SK-N-SH treated with all-trans-retinoic acid at 6 μM for 48 hours (cell line): ENCODE results near the gene PERCC1.

Experiments used
- ATAC-seq: fragments of 200-7000 bp; cut with Tn5 transposase; 3 replicates; pipeline ENCODE4 v1.9.1; 2020; ENCODE audit warnings: mild to moderate bottlenecking, moderate library complexity
- ARNTL ChIP-seq: fragments of 450-650 bp; formaldehyde crosslinking; IDR thresholded peaks from 2 replicates; pipeline ENCODE4 v1.5.0; 2020; ENCODE audit warnings: low read depth, mild to moderate bottlenecking, moderate library complexity, borderline replicate concordance
- BACH2 ChIP-seq: fragments of 250-450 bp; sonication (Bioruptor Pico); IDR thresholded peaks from 2 replicates; pipeline ENCODE4 v1.9.0; 2021; ENCODE audit warnings: mild to moderate bottlenecking, borderline replicate concordance
- CREB5 ChIP-seq: fragments of 250-450 bp; sonication (Bioruptor Pico); IDR thresholded peaks from 2 replicates; pipeline ENCODE4 v1.5.1; 2020; ENCODE audit warnings: low read depth, mild to moderate bottlenecking, moderate library complexity
- CSDC2 ChIP-seq: fragments of 250-450 bp; sonication (Bioruptor Pico); IDR thresholded peaks from 2 replicates; pipeline ENCODE4 v1.5.0; 2020; ENCODE audit warnings: mild to moderate bottlenecking, moderate library complexity
- ESRRG ChIP-seq: fragments of 250-450 bp; sonication (Bioruptor Pico); IDR thresholded peaks from 2 replicates; pipeline ENCODE4 v1.6.1; 2021; ENCODE audit warnings: mild to moderate bottlenecking
- ISL1 ChIP-seq: fragments of 250-450 bp; sonication (Bioruptor Pico); IDR thresholded peaks from 2 replicates; pipeline ENCODE4 v2.1.2; 2022; ENCODE audit warnings: mild to moderate bottlenecking, moderate library complexity
- OSR1 ChIP-seq: fragments of 250-450 bp; sonication (Bioruptor Pico); IDR thresholded peaks from 2 replicates; pipeline ENCODE4 v1.8.0; 2022; ENCODE audit warnings: moderate library complexity, mild to moderate bottlenecking, inconsistent platforms
- PATZ1 ChIP-seq: fragments of 250-450 bp; sonication (Bioruptor Pico); IDR thresholded peaks from 2 replicates; pipeline ENCODE4 v1.8.0; 2020; ENCODE audit warnings: mild to moderate bottlenecking, moderate library complexity, borderline replicate concordance
- POU6F1 ChIP-seq: fragments of 250-450 bp; sonication (Bioruptor Pico); IDR thresholded peaks from 2 replicates; pipeline ENCODE4 v1.8.0; 2021; ENCODE audit warnings: low read depth, mild to moderate bottlenecking, moderate library complexity, borderline replicate concordance
- RARB ChIP-seq: fragments of 250-450 bp; sonication (Bioruptor Pico); IDR thresholded peaks from 2 replicates; pipeline ENCODE4 v1.8.0; 2021; ENCODE audit warnings: mild to moderate bottlenecking, moderate library complexity
- SNAI2 ChIP-seq: fragments of 250-450 bp; sonication (Bioruptor Pico); IDR thresholded peaks from 2 replicates; pipeline ENCODE4 v1.5.0; 2020; ENCODE audit warnings: mild to moderate bottlenecking, moderate library complexity
- TCF4 ChIP-seq: fragments of 250-450 bp; sonication (Bioruptor Pico); IDR thresholded peaks from 2 replicates; pipeline ENCODE4 v1.8.0; 2021; ENCODE audit warnings: mild to moderate bottlenecking, moderate library complexity, borderline replicate concordance
- TOX ChIP-seq: fragments of 250-450 bp; sonication (Bioruptor Pico); IDR thresholded peaks from 2 replicates; pipeline ENCODE4 v1.8.0; 2021; ENCODE audit warnings: mild to moderate bottlenecking, moderate library complexity, borderline replicate concordance
- TSHZ2 ChIP-seq: fragments of 250-450 bp; sonication (Bioruptor Pico); IDR thresholded peaks from 2 replicates; pipeline ENCODE4 v1.5.0; 2020; ENCODE audit warnings: mild to moderate bottlenecking, moderate library complexity
- ZC3H10 ChIP-seq: fragments of 250-450 bp; sonication (Bioruptor Pico); IDR thresholded peaks from 2 replicates; pipeline ENCODE4 v1.5.1; 2021; ENCODE audit warnings: mild to moderate bottlenecking, moderate library complexity
- ZFP30 ChIP-seq: fragments of 450-650 bp; formaldehyde crosslinking; IDR thresholded peaks from 2 replicates; pipeline ENCODE4 v1.5.0; 2022; ENCODE audit warnings: mild to moderate bottlenecking, moderate library complexity
- ZNF565 ChIP-seq: fragments of 450-650 bp; formaldehyde crosslinking; conservative IDR thresholded peaks from 2 replicates; pipeline ENCODE4 v1.5.0; 2020; ENCODE audit warnings: low read depth, mild to moderate bottlenecking, moderate library complexity
- ZNF70 ChIP-seq: fragments of 450-650 bp; formaldehyde crosslinking; IDR thresholded peaks from 2 replicates; pipeline ENCODE4 v1.5.0; 2020; ENCODE audit warnings: mild to moderate bottlenecking, moderate library complexity
- ZNF8 ChIP-seq: fragments of 450-650 bp; formaldehyde crosslinking; IDR thresholded peaks from 2 replicates; pipeline ENCODE4 v1.5.0; 2020; ENCODE audit warnings: mild to moderate bottlenecking, moderate library complexity

The PERCC1 gene

GRCh38 chr16:1470481-1471251, 39.8 kb downstream of the PERCC1 start:
- ATAC-seq = no peak
- TF ChIP-seq CSDC2 (CRISPR knock-in tag) = no peak
- no peak for TF ChIP-seq SNAI2
- TF ChIP-seq RARB (CRISPR knock-in tag) = no peak
- no peak for TF ChIP-seq CREB5 (CRISPR knock-in tag)
- TF ChIP-seq POU6F1 (CRISPR knock-in tag) = no peak
- no peak for TF ChIP-seq ZNF70 (CRISPR knock-in tag)
- TF ChIP-seq ZNF565 (CRISPR knock-in tag) = no peak
- TF ChIP-seq, all 23 proteins: peak for 0

- TF ChIP-seq OSR1 (CRISPR knock-in tag) (no peak), TCF4 (CRISPR knock-in tag) (no peak), TOX (CRISPR knock-in tag) (no peak), ESRRG (CRISPR knock-in tag) (no peak), PATZ1 (no peak), ZNF70 (CRISPR knock-in tag) (no peak), RARB (CRISPR knock-in tag) (no peak), ARNTL (CRISPR knock-in tag) (no peak), POU6F1 (CRISPR knock-in tag) (no peak), TSHZ2 (no peak), ZFP30 (no peak), ZNF565 (CRISPR knock-in tag) (no peak), ISL1 (CRISPR knock-in tag) (no peak)
- ATAC-seq = no peak
Observed at GRCh38 chr16:1471569-1472194, 40.8 kb downstream of the PERCC1 start.

- no peak for ATAC-seq
- TF ChIP-seq POU6F1 (CRISPR knock-in tag) (no peak), TSHZ2 (no peak), ZC3H10 (CRISPR knock-in tag) (no peak), RARB (CRISPR knock-in tag) (no peak), ISL1 (CRISPR knock-in tag) (no peak), SNAI2 (no peak), ARNTL (CRISPR knock-in tag) (no peak), OSR1 (CRISPR knock-in tag) (no peak), ZNF70 (CRISPR knock-in tag) (no peak), ZNF8 (no peak), TOX (CRISPR knock-in tag) (no peak), CREB5 (CRISPR knock-in tag) (no peak), ZFP30 (no peak), BACH2 (CRISPR knock-in tag) (no peak), ESRRG (CRISPR knock-in tag) (no peak)
Observed at GRCh38 chr16:1472974-1473373, 42.1 kb downstream of the PERCC1 start.
